WI38 (cell line): ENCODE measurements around the gene RBM47.

Experiments used
- H3K4me3 ChIP-seq: 2 replicates; pipeline ENCODE4 v1.5.1; 2011; ENCODE audit warnings: low read depth, mild to moderate bottlenecking, control low read depth, low read length
- CTCF ChIP-seq: IDR thresholded peaks from 2 replicates; pipeline ENCODE4 v1.5.1; 2012; ENCODE audit warnings: low read depth, mild to moderate bottlenecking, control low read depth, low read length

The RBM47 gene

GRCh38 chr4:40419231-40419912 is 210.3 kb downstream of the RBM47 start:
- TF ChIP-seq CTCF, result no peak
- H3K4me3 ChIP-seq, result no peak overlapping the region

GRCh38 chr4:40418430-40419230 is 211.0 kb downstream of the RBM47 start:
- no peak for TF ChIP-seq CTCF
- H3K4me3 ChIP-seq, result no peak overlapping the region

- no peak overlapping the region for H3K4me3 ChIP-seq
- TF ChIP-seq CTCF, result no peak
Measured at GRCh38 chr4:40417941-40418340, 211.7 kb downstream of the RBM47 start.

GRCh38 chr4:40414673-40415072 is 215.0 kb downstream of the RBM47 start:
- TF ChIP-seq CTCF, result no peak
- no peak overlapping the region for H3K4me3 ChIP-seq

- TF ChIP-seq CTCF, result no peak
- no peak overlapping the region for H3K4me3 ChIP-seq
Measured at GRCh38 chr4:40412866-40413795, 216.5 kb downstream of the RBM47 start.

- no peak for TF ChIP-seq CTCF
Measured at GRCh38 chr4:40412388-40412787, 217.3 kb downstream of the RBM47 start.

More at GRCh38 chr4:40412388-40412787, 217.3 kb downstream of the RBM47 start:
- H3K4me3 ChIP-seq, result no peak overlapping the region
